Neural cell (in vitro differentiated cells): ENCODE results near the gene GNG7.

ENCODE experiments used
- CTCF ChIP-seq: fragments of 450-650 bp; IDR thresholded peaks from 2 replicates; pipeline ENCODE4 v1.5.1; 2014; ENCODE audit warnings: antibody characterized with exemption, mild to moderate bottlenecking, moderate library complexity; ENCODE audit not compliant: poor library complexity, severe bottlenecking
- REST ChIP-seq: IDR thresholded peaks from 2 replicates; pipeline ENCODE4 v1.6.1; 2012; ENCODE audit warnings: borderline replicate concordance

DNA sequence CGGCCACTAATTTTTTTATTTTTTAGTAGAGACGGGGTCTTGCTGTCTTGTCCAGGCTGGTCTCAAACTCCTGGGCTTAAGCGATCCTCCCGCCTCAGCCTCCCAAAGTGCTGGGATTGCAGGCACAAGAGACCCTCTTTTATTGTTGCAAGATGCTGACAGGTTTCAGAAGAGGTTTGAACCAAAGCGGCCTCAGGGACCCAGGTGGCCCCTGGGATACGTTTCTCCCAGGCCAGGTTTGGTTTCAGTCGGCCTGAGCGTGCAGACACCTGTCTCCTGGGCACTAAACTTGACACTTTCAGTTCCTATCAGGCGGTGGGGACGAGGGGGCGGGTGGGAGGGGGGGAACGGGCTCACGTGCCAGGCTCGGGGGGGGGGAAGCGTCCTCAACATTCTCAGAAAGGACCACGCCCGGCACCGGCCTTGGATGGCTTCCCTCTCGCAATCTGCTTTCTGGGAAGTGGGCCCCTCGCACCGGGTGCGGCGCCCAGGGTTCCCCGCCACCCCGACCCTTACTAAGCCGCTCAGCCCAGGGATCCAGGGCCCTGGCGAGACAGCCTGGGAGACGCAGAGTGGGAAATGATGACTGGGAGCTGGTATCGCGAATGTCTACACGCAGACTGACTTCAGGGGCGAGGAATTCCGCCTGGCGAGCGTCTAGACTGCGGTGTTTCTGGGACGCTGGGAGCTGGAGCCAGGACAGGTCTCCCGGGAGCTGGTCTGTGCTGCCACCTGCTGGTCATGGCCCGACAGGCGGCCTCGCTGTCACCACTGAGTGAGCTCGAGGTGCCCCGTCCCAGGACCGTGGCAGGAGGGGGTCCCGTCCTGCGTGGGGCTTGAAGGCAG, 91.6 kb downstream of the GNG7 start:
- TF ChIP-seq CTCF (peak; percentile 96), REST (no peak)
